ENCODE measurements around the gene CCDC93. TPM values are rescaled to one million over a fixed set of nuclear protein-coding genes. Genes with fewer than 3 reads are reported as not detected.

Gene CCDC93
- total RNA-seq, 6 experiments from 2014 or later, result 13.4 to 17.2 (median 14.4) TPM

GRCh38 chr2:117902933-117903332 is 110.9 kb downstream of the CCDC93 start:
- no peak overlapping the region for H3K27ac Mint-ChIP-seq
- TF ChIP-seq, protein P1, sequence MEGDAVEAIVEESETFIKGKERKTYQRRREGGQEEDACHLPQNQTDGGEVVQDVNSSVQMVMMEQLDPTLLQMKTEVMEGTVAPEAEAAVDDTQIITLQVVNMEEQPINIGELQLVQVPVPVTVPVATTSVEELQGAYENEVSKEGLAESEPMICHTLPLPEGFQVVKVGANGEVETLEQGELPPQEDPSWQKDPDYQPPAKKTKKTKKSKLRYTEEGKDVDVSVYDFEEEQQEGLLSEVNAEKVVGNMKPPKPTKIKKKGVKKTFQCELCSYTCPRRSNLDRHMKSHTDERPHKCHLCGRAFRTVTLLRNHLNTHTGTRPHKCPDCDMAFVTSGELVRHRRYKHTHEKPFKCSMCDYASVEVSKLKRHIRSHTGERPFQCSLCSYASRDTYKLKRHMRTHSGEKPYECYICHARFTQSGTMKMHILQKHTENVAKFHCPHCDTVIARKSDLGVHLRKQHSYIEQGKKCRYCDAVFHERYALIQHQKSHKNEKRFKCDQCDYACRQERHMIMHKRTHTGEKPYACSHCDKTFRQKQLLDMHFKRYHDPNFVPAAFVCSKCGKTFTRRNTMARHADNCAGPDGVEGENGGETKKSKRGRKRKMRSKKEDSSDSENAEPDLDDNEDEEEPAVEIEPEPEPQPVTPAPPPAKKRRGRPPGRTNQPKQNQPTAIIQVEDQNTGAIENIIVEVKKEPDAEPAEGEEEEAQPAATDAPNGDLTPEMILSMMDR (IDR thresholded peaks at IDR 0.05), result no peak
- no peaks in the 10 kb centered on the region for H3K4me1 Mint-ChIP-seq (ENCODE audit: low read depth)
- no peaks in the 10 kb centered on the region for H3K36me3 Mint-ChIP-seq (ENCODE audit: low read depth)
- H3K9me3 Mint-ChIP-seq, result peaks cover 8% of the 10 kb centered on the region
- DNase-seq, result no peak
- no peak overlapping the region for H3K4me3 Mint-ChIP-seq
- no peaks in the 10 kb centered on the region for H3K27me3 Mint-ChIP-seq (ENCODE audit: insufficient read depth)

DNA sequence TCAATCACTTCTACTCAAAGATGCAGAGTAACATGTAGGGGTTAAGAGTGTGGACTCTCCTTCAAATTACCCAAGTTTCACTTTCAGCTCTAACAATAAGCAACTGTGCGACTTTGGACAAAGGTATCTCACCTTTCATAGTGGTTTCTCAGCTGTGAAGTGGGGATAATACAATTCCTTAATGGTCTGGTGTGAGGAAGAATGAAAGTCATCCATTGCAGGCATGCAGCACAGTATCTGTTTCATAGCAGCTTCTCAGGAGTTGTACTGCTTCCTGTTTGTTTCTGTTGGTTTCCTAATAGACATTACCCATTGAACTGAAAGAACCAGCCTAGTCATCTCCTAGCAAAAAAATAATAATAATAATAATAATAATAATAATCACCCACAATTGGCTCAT is 125.0 kb downstream of the CCDC93 start:
- TF ChIP-seq, protein P1 (IDR thresholded peaks at IDR 0.05), result no peak
- Mint-ChIP-seq H3K27me3 (ENCODE audit: insufficient read depth) (peaks cover 14% of the 10 kb centered on the region), H3K36me3 (ENCODE audit: low read depth) (no peaks in the 10 kb centered on the region), H3K9me3 (no peaks in the 10 kb centered on the region), H3K4me3 (no peak overlapping the region), H3K4me1 (ENCODE audit: low read depth) (no peaks in the 10 kb centered on the region), H3K27ac (no peak overlapping the region)
- no peak for DNase-seq

- Mint-ChIP-seq H3K27me3 (ENCODE audit: insufficient read depth) (peaks cover 10% of the 10 kb centered on the region), H3K36me3 (ENCODE audit: low read depth) (no peaks in the 10 kb centered on the region), H3K27ac (no peak overlapping the region), H3K4me1 (ENCODE audit: low read depth) (no peaks in the 10 kb centered on the region), H3K4me3 (no peak overlapping the region), H3K9me3 (no peaks in the 10 kb centered on the region)
- DNase-seq, result no peak
- TF ChIP-seq, protein P1 (IDR thresholded peaks at IDR 0.05), result no peak
Measured at GRCh38 chr2:117885308-117885707, 128.6 kb downstream of the CCDC93 start.

GRCh38 chr2:117879003-117879402 is 134.9 kb downstream of the CCDC93 start:
- Mint-ChIP-seq H3K4me1 (ENCODE audit: low read depth) (no peaks in the 10 kb centered on the region), H3K36me3 (ENCODE audit: low read depth) (no peaks in the 10 kb centered on the region), H3K27me3 (ENCODE audit: insufficient read depth) (peaks cover 21% of the 10 kb centered on the region), H3K9me3 (no peaks in the 10 kb centered on the region), H3K4me3 (no peak overlapping the region), H3K27ac (no peak overlapping the region)
- TF ChIP-seq, protein P1 (IDR thresholded peaks at IDR 0.05), result no peak
- no peak for DNase-seq

DNA sequence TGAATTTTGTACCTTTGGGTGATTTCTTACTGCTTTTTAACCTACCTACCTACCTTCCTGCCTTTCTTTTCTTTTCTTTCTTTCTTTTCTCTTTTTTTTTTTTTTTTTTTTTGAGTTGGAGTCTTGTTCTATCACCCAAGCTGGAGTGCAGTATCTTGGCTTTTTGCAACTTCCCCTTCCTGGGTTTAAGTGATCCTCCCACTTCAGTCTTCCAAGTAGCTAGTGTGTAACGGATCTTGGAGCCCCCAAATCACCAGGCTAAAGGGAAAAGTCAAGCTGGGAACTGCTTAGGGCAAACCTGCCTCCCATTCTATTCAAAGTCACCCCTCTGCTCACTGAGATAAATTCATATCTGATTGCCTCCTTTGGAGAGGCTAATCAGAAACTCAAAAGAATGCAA is 138.1 kb downstream of the CCDC93 start:
- Mint-ChIP-seq H3K36me3 (ENCODE audit: low read depth) (no peaks in the 10 kb centered on the region), H3K27me3 (ENCODE audit: insufficient read depth) (peaks cover 18% of the 10 kb centered on the region; the same call in 1 of the 2 replicates), H3K4me3 (no peak overlapping the region), H3K27ac (no peak overlapping the region), H3K9me3 (no peaks in the 10 kb centered on the region), H3K4me1 (ENCODE audit: low read depth) (no peaks in the 10 kb centered on the region)
- no peak for DNase-seq
- TF ChIP-seq, protein P1 (IDR thresholded peaks at IDR 0.05), result no peak

Other genes with a start within 250 kb of the CCDC93 start
- 10 to 100 TPM; 50.1 to 61.0 (median 57.0) TPM for gene DDX18, start 199.4 kb downstream of the CCDC93 start, total RNA-seq (2021; fragmentation: NEBNext Ultra II Directional; extraction: Animal tissue kit (Norgen Biotek cat#: 25700))
- gene INSIG2, start 74.4 kb upstream of the CCDC93 start, total RNA-seq (2021; fragmentation: NEBNext Ultra II Directional; extraction: Animal tissue kit (Norgen Biotek cat#: 25700)), result 10 to 100 TPM in 4 of 6 experiments, 1 to 10 TPM in 2; 9.6 to 12.2 (median 10.1) TPM

Data from HFFc6 (cell line).